ENCODE measurements around the gene UNC93A.
"Not testable (repeated sequence)": the region's sequence is repeated elsewhere in the genome, so short reads cannot be mapped to it uniquely, and the experiment has no call there.

UNC93A gene

GRCh38 chr6:167290786-167291622 lies at the start of gene UNC93A:
TSS of gene UNC93A (plus strand) at chr6:167291315. CDS start at chr6:167291490, 175 bp downstream.
- no peak for DNase-seq

DNA sequence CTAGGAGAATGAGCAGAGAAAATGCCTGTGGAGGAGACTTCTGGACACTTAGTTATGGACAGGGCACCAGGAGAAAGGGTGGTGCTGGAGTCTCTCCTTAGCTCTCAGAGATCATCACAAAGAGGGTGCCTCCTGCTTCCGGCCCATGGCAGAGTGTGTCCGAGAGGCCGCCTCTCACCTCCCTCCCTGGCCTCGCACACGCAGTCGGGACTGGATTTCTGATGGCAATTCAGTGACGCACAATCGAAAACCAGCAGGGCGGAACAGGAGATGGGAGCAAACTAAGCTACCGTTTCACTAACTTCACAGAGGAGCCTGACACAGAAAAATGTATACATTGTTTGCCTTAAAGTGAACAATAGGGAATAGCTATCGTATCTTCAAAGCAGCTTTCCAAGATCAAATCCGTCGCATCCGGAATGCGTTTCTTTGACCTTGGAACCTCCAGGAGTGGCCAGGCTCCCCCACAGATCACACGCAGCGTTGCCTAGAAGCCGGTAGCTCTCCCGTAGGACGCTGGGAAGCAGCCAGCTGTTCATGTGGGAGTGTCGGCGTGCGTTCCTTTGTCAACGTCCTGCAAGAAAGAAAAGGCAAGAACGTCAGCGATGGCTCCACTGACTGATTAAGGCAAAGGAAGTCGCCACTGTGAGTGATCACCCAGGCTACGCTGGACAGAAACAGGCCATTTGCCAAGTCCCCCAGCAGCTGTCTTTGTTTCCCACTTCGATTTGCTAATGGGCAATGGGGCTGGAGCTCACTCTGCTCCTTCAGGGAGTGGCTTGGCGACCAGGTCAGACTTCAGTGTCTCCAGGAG lies 49.6 kb upstream of the UNC93A start:
- DNase-seq = not testable (repeated sequence)

DNA sequence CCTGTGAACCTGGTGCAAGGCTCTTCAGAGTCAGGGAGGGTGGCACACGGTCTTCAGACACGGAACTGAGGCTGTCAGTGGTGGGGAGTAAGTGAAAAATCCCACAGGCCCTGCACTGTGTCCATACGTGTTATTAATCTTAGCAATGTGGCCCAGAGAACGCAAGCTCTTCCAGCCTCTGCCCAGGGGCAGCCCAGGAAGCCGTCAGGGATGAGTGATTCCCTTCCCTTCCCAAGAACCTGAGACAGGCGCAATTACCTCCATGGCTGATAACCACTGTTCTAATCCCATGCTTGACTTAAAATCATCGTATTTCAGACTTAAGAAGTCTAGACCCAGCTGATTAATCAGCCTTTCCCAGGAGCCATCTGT lies 49.0 kb upstream of the UNC93A start:
- not testable (repeated sequence) for DNase-seq

- not testable (repeated sequence) for DNase-seq
Observed at GRCh38 chr6:167242511-167243051, 48.5 kb upstream of the UNC93A start.

DNA sequence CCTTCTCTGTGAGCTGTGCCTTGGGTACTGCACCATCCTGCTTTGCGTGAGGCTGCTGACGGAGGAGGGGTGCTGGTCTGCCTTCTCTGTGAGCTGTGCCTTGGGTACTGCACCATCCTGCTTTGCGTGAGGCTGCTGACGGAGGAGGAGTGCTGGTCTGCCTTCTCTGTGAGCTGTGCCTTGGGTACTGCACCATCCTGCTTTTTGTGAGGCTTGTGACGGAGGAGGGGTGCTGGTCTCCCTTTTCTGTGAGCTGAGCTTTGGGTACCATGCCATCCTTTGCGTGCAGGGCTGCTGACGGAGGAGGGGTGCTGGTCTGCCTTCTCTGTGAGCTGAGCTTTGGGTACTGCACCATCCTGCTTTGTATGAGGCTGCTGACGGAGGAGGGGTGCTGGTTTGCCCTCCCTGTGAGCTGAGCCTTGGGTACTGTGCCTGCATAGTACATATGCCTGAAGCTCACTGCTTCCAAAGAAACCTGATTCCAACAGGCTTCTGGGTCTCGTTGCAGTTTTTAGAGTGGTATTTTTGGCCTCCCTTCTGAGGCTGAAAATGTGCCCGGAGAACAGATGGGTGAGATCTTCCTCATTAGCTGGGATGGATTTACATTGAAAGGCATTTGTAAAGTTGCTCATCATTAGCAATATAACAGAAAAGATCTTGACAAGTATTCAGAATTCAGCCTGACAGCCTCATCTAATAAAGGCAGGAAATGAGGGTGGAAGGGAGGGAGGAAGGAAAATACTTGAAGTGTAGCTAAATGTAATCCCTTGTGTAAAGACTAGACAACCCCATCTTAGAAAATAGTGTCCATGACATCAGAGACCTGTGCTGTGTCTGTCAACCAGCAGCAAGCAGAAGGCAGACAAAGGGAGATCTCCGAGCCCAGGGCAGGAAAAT lies 46.8 kb upstream of the UNC93A start:
- peak in 1 of 2 donors; percentile 31 for DNase-seq

- DNase-seq = no peak
Observed at GRCh38 chr6:167244991-167245390, 46.1 kb upstream of the UNC93A start.

GRCh38 chr6:167245591-167245990 lies 45.5 kb upstream of the UNC93A start:
- DNase-seq = no peak

DNA sequence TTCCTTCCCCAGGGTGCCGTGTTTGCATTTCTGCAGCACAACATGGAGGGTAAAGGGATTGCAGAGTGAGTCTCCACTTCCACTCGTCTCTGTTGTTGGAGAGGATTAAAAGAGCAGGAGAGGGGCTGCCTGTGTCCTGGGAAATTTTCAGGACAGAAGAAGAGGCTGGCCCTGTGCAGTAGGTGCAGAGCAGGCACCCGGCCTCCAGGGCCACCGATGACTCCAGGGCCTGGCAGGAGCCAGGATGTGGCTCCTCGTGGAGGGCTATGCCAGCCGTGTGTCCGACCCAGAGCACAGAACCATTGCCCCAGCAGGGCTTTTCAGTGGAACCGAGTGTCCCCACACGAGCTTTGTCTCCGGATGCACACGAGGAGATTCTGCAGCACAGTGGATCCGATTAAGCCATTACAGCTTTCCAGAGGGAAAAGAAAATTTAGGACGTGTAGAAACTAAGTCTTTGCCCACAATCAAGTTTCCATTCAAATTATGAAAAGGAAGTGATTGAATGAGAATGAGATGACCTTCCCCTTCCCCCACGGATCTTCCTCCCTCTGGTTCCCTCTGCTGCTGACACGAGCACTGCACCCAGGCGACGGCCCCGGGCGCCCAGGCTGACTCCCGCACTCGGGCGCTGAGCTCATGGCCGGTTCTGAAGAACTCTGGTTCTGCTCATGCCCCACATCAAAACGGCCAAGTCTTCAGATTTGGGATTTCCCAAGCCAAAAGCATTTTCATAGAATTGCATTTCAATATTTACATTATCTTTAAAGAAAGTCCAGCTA lies 43.1 kb upstream of the UNC93A start:
- DNase-seq = no peak

- DNase-seq = not testable (repeated sequence)
Observed at GRCh38 chr6:167248878-167249455, 42.1 kb upstream of the UNC93A start.

DNA sequence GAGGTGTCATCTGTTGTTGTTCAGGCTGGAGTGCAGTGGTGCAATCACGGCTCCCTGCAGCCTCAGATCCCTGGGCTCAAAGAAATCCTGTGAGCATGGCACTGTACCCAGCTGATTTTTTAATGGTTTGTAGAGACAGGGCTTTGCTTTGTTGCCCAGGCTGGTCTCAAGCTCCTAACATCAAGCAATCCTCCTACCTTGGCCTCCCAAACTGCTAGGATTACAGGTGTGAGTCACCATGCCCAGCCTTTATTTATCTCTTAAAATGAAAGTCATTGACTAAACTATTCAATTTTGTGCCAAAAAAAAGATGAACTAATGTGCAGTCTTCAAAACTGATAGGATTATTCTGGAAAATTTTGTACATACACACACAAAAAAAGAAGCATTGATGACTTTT lies 38.8 kb upstream of the UNC93A start:
- no peak for DNase-seq

DNA sequence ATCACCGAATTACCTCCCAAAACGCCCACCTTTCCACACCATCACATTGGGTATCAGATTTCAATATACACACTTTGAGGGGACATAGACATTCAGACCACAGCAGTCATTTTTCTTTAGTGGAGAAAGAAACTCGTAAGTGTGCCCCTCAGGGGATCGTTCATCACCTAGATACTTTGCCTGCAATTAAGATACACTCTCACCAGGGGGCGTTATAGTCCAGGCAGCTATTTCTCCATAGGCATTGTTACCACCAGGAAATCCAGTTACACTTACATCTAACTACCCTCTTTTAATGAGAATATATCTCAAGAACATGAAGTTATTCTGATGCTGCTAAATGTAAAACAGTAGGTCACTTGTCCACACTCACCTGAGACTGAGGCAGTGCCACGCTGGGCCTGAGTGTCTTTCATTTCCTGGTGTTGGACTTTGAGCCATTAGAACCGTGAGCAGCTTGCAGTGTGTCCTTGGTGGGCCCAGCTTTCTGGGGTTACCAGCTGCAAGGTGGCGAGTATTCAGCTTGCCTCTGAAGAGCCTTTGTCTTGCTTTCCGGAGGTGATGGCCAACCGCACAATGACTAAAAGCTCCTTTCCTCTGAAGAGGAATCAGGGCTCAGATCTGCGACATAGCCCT lies 35.1 kb upstream of the UNC93A start:
- no peak for DNase-seq

GRCh38 chr6:167258646-167259045 lies 32.5 kb upstream of the UNC93A start:
- DNase-seq = no peak

DNA sequence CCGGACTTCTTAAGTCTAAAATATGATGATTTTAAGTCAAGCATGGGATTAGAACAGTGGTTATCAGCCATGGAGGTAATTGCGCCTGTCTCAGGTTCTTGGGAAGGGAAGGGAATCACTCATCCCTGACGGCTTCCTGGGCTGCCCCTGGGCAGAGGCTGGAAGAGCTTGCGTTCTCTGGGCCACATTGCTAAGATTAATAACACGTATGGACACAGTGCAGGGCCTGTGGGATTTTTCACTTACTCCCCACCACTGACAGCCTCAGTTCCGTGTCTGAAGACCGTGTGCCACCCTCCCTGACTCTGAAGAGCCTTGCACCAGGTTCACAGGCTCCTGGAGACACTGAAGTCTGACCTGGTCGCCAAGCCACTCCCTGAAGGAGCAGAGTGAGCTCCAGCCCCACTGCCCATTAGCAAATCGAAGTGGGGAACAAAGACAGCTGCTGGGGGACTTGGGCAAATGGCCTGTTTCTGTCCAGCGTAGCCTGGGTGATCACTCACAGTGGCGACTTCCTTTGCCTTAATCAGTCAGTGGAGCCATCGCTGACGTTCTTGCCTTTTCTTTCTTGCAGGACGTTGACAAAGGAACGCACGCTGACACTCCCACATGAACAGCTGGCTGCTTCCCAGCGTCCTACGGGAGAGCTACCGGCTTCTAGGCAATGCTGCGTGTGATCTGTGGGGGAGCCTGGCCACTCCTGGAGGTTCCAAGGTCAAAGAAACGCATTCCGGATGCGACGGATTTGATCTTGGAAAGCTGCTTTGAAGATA lies 24.9 kb upstream of the UNC93A start:
- DNase-seq = not testable (repeated sequence)

DNA sequence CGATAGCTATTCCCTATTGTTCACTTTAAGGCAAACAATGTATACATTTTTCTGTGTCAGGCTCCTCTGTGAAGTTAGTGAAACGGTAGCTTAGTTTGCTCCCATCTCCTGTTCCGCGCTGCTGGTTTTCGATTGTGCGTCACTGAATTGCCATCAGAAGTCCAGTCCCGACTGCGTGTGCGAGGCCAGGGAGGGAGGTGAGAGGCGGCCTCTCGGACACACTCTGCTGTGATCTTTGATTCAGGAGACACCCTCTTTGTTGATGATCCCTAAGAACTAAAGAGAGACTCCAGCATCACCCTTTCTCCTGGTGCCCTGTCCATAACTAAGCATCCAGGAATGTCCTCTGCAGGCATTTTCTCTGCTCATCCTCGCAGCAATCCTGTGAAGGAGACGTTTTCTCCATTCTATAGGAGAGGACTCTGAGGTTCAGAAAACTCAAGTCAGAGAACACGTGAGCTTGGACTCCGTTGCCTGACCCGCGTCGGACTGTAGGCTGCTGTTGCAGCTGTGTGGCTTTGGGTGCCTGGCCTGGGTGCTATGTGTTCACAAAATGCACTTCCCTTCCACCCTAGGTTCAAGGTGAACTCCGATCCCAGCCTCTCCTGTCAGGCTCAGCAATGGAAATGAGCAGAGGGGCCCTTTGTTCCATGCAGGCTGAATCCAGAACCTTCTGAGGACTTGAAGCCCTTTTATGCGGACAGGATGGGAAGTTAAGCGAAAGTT lies 24.1 kb upstream of the UNC93A start:
- no peak for DNase-seq

DNA sequence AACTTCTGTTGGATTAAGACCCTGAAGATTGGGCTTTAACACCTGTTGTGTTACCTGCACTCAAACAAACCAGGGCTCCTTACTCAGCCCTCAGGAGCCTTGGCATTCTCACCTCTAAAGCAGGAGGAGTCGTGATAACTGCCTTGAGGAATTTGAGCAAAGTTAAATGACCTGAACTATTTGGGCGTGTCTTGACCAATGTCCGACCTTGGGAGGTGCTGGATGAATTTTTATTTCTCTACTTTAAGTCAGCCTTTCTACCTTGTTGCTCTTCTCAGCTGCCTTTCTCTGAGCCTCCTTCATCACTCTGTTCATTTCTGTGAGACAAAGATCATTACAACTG lies 23.6 kb upstream of the UNC93A start:
- DNase-seq = not testable (repeated sequence)

DNA sequence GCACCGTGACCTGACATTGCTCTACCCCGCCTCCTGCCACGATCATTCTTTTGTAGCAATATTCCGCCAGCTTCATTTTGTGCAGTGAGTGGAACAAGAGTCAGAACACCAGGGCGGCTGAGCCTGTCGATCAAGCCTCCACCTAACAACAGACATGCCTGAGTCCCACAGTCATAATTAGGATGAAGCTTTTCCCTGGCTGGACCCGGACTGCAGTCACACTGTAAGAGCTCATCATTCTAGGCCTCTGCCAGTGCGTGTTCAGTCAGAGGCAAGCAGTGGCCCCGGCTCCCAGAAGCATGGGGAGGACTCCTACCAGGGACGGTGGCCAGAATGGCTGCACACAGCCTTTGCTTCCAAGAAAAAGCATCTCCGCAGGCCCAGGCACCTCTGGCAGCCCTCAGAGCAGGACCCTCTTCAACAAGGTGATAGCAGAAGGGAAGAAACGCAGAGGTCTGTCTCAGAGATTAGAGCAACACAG lies 23.2 kb upstream of the UNC93A start:
- DNase-seq = no peak

DNA sequence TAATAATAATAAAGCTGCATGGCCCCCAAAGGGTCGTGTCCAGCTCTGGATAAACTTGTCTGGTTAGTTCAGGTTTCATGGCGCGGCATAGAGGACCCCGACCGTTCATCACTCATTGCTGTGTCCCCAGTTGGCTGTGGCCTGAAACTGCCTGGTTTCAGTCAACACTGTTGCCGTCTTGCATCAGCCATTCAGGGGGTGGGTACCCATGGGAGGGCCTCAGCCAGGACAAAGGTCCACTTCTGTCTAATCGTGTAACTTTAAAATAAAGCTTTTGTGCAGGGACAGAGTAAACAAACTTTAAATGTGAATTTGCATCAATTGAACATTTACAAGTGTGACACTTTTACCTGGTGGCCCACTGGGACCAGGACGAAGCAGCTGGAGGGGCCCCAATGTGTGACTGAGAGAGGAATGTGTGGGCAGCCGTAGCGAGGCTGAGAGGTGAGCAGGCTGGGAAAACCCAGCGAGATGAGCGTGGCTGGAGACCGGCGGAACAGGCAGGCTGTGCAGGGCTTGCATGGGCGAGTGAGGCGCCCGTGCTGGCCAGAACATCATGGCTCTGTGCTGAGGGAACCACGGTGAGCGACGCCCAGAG lies 22.3 kb upstream of the UNC93A start:
- DNase-seq = no peak

GRCh38 chr6:167270499-167271311 lies 20.4 kb upstream of the UNC93A start:
- DNase-seq = no peak

Measured in hippocampal formation (tissue), 2 donors.